HS-5 (cell line): ENCODE data around the gene TNK2.
"Not testable (repeated sequence)": the region's sequence is repeated elsewhere in the genome, so short reads cannot be mapped to it uniquely, and the experiment has no call there.

Source experiments
- DNase-seq: peaks from one replicate; pipeline ENCODE4 v3.0.0-alpha.2; 2012; ENCODE audit warnings: low read depth

Gene TNK2

GRCh38 chr3:195820901-195821300, 87.5 kb downstream of the TNK2 start:
- no peak for DNase-seq

- DNase-seq = no peak
Measured at GRCh38 chr3:195820186-195820585, 88.2 kb downstream of the TNK2 start.

GRCh38 chr3:195818301-195818700, 90.0 kb downstream of the TNK2 start:
- no peak for DNase-seq

GRCh38 chr3:195817578-195818135, 90.7 kb downstream of the TNK2 start:
- DNase-seq = no peak

- not testable (repeated sequence) for DNase-seq
Measured at GRCh38 chr3:195816276-195816913, 92.0 kb downstream of the TNK2 start.

- no peak for DNase-seq
Measured at GRCh38 chr3:195815169-195815771, 93.1 kb downstream of the TNK2 start.

- no peak for DNase-seq
Measured at GRCh38 chr3:195813916-195814640, 94.3 kb downstream of the TNK2 start.
